Panc1 (cell line): ENCODE measurements around the gene SAMM50. TPM values are rescaled to one million over a fixed set of nuclear protein-coding genes. Genes with fewer than 3 reads are reported as not detected.

ENCODE experiments used
- ATAC-seq: fragments of 200-7000 bp; cut with Tn5 transposase; 2 replicates; pipeline ENCODE4 v1.9.1; 2020; ENCODE audit warnings: mild to moderate bottlenecking, moderate library complexity
- BruUV-seq: library from RNA; stranded (reverse); fragments of 400-500 nt; replicated peaks from 2 replicates; lab custom pipeline; 2021; lab: Mats Ljungman, UMichigan
- CTCF ChIA-PET: fragments of 300-600 bp; sonication (Branson Sonifier 250); formaldehyde crosslinking; loops from one replicate; lab custom pipeline; 2022; ENCODE audit warnings: antibody characterized with exemption; lab: Charles Lee
- POLR2A ChIA-PET: fragments of 300-600 bp; sonication (Branson Sonifier 250); formaldehyde crosslinking; loops from one replicate; lab custom pipeline; 2022; ENCODE audit warnings: antibody characterized with exemption; lab: Charles Lee
- DNase-seq: peaks from one replicate; pipeline ENCODE4 v3.0.0-alpha.2; 2010; ENCODE audit warnings: low read depth, low spot score
- H3K27ac ChIP-seq: 2 replicates; pipeline ENCODE4 v1.5.1; 2011; ENCODE audit warnings: mild to moderate bottlenecking, low read length, inconsistent platforms
- H3K27me3 ChIP-seq: fragments of 200-500 bp; sonication (Bioruptor generic); 2 replicates; pipeline ENCODE4 v1.6.0; 2014; ENCODE audit warnings: low read length, inconsistent platforms; ENCODE audit not compliant: control insufficient read depth, insufficient read depth
- H3K36me3 ChIP-seq: fragments of 200-500 bp; sonication (Bioruptor generic); 2 replicates; pipeline ENCODE4 v1.5.1; 2014; ENCODE audit warnings: inconsistent platforms, mild to moderate bottlenecking, low read length, moderate library complexity; ENCODE audit not compliant: control insufficient read depth, insufficient read depth
- H3K4me1 ChIP-seq: 2 replicates; pipeline ENCODE4 v1.5.1; 2011; ENCODE audit warnings: inconsistent platforms, mild to moderate bottlenecking, low read length, moderate library complexity; ENCODE audit not compliant: control insufficient read depth, insufficient read depth
- H3K4me3 ChIP-seq, 2 experiments: 2 replicates each; pipeline ENCODE4 v1.5.1; 2011 to 2012; ENCODE audit warnings: low read depth in 2 of 2, low read length in 2 of 2, mild to moderate bottlenecking in 2 of 2, inconsistent platforms in 1 of 2, moderate library complexity in 1 of 2
- H3K9me3 ChIP-seq: fragments of 200-500 bp; sonication (Bioruptor generic); 2 replicates; pipeline ENCODE4 v1.5.1; 2014; ENCODE audit warnings: low read depth, mild to moderate bottlenecking, inconsistent platforms, low read length, moderate library complexity; ENCODE audit not compliant: control insufficient read depth, insufficient read depth
- POLR2AphosphoS5 ChIP-seq: IDR thresholded peaks from 2 replicates; pipeline ENCODE4 v1.6.1; 2012; ENCODE audit warnings: mild to moderate bottlenecking, low read depth, low read length, moderate library complexity
- SIN3A ChIP-seq: IDR thresholded peaks from 2 replicates; pipeline ENCODE4 v1.6.1; 2012; ENCODE audit warnings: low read depth, mild to moderate bottlenecking, low read length, moderate library complexity, borderline replicate concordance; ENCODE audit not compliant: insufficient read depth
- TCF7L2 ChIP-seq: IDR thresholded peaks from 2 replicates; pipeline ENCODE4 v1.6.1; 2011; ENCODE audit warnings: mild to moderate bottlenecking, low read depth, low read length, inconsistent platforms
- in situ Hi-C: cut with HindIII; loops from 2 replicates; pipeline ENCODE4 v1.10.0; 2016; ENCODE audit warnings: low sequenced_read_pairs, low pct_unique_long_range_greater_than_20kb
- intact Hi-C: fragments of 100-400 bp; cut with micrococcal nuclease; formaldehyde crosslinking; loops from one replicate; pipeline ENCODE4 v1.10.0; 2022; ENCODE audit not compliant: unreplicated experiment
- total RNA-seq: library from RNA; stranded (reverse); gene quantifications from one replicate; pipeline ENCODE4 v1.2.1, GENCODE V29; 2021; ENCODE audit not compliant: unreplicated experiment
- TF ChIP-seq, protein P1 (sequence below): fragments of 450-650 bp; IDR thresholded peaks from 2 replicates; pipeline ENCODE4 v1.5.1; 2017; ENCODE audit warnings: mild to moderate bottlenecking
- TF ChIP-seq, protein P2 (sequence below), 2 experiments: IDR thresholded peaks; 2 replicates each; pipeline ENCODE4 v1.6.1; 2011 to 2012; ENCODE audit warnings: low read depth in 2 of 2, control low read depth in 1 of 2, low read length in 1 of 2, mild to moderate bottlenecking in 1 of 2, moderate library complexity in 1 of 2; ENCODE audit not compliant: insufficient read depth in 1 of 2

SAMM50 gene
- total RNA-seq, 1 experiment from 2014 or later = 40.5 TPM

GRCh38 chr22:43978558-43978957 is 23.3 kb downstream of the SAMM50 start:
- ChIA-PET POLR2A (no interaction called here), CTCF (no interaction called here)
- Histone ChIP-seq H3K4me1 (no peaks in the 10 kb centered on the region), H3K27ac (no peak overlapping the region), H3K9me3 (no peaks in the 10 kb centered on the region), H3K4me3 (no peak overlapping the region), H3K27me3 (no peaks in the 10 kb centered on the region), H3K36me3 (peaks cover 3% of the 10 kb centered on the region)
- in situ Hi-C loops = no loop called here
- DNase-seq = no peak
- no peak for ATAC-seq
- intact Hi-C loops = no loop called here
- TF ChIP-seq, protein P1, sequence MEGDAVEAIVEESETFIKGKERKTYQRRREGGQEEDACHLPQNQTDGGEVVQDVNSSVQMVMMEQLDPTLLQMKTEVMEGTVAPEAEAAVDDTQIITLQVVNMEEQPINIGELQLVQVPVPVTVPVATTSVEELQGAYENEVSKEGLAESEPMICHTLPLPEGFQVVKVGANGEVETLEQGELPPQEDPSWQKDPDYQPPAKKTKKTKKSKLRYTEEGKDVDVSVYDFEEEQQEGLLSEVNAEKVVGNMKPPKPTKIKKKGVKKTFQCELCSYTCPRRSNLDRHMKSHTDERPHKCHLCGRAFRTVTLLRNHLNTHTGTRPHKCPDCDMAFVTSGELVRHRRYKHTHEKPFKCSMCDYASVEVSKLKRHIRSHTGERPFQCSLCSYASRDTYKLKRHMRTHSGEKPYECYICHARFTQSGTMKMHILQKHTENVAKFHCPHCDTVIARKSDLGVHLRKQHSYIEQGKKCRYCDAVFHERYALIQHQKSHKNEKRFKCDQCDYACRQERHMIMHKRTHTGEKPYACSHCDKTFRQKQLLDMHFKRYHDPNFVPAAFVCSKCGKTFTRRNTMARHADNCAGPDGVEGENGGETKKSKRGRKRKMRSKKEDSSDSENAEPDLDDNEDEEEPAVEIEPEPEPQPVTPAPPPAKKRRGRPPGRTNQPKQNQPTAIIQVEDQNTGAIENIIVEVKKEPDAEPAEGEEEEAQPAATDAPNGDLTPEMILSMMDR = no peak
- TF ChIP-seq SIN3A (no peak), TCF7L2 (no peak), POLR2AphosphoS5 (no peak)
- TF ChIP-seq, protein P2, sequence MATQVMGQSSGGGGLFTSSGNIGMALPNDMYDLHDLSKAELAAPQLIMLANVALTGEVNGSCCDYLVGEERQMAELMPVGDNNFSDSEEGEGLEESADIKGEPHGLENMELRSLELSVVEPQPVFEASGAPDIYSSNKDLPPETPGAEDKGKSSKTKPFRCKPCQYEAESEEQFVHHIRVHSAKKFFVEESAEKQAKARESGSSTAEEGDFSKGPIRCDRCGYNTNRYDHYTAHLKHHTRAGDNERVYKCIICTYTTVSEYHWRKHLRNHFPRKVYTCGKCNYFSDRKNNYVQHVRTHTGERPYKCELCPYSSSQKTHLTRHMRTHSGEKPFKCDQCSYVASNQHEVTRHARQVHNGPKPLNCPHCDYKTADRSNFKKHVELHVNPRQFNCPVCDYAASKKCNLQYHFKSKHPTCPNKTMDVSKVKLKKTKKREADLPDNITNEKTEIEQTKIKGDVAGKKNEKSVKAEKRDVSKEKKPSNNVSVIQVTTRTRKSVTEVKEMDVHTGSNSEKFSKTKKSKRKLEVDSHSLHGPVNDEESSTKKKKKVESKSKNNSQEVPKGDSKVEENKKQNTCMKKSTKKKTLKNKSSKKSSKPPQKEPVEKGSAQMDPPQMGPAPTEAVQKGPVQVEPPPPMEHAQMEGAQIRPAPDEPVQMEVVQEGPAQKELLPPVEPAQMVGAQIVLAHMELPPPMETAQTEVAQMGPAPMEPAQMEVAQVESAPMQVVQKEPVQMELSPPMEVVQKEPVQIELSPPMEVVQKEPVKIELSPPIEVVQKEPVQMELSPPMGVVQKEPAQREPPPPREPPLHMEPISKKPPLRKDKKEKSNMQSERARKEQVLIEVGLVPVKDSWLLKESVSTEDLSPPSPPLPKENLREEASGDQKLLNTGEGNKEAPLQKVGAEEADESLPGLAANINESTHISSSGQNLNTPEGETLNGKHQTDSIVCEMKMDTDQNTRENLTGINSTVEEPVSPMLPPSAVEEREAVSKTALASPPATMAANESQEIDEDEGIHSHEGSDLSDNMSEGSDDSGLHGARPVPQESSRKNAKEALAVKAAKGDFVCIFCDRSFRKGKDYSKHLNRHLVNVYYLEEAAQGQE (IDR thresholded peaks at IDR 0.05; ENCODE audit: insufficient read depth in 1 of 2, low read depth in 2 of 2, low read length in 1 of 2) = no peak
- BruUV-seq = no TSS peak

DNA sequence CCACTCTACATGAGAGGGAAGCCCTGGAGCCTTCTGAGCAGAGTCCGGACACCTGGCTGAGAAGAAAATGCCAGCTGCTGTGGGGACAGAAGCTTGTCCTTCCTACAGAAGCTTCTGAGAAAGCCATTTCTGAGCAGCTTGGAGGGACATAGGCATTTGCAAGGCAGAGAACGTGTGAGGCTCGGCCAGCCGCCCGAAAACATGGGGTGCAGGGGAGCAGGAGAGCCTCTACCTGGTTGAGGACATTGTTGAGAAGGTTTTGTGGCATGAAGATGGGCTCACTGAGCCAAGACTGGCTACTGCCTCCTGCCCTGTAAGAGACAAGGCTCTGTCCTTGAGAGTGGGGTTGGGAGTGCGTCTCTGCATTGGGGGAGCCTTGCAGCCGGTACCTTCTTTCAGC is 25.3 kb downstream of the SAMM50 start:
- BruUV-seq = no TSS peak
- ChIA-PET CTCF (no interaction called here), POLR2A (no interaction called here)
- TF ChIP-seq POLR2AphosphoS5 (no peak), TCF7L2 (no peak), SIN3A (no peak)
- TF ChIP-seq, protein P1 = no peak
- TF ChIP-seq, protein P2 (IDR thresholded peaks at IDR 0.05; ENCODE audit: insufficient read depth in 1 of 2, low read depth in 2 of 2, low read length in 1 of 2) = no peak
- no peaks in the 10 kb centered on the region for H3K9me3 ChIP-seq
- no peaks in the 10 kb centered on the region for H3K4me1 ChIP-seq
- in situ Hi-C loops = no loop called here
- intact Hi-C loops = no loop called here
- peaks cover 9% of the 10 kb centered on the region for H3K36me3 ChIP-seq
- no peaks in the 10 kb centered on the region for H3K27me3 ChIP-seq
- no peak overlapping the region for H3K4me3 ChIP-seq
- no peak overlapping the region for H3K27ac ChIP-seq
- ATAC-seq = no peak
- no peak for DNase-seq
